B cell (primary cell): ENCODE data around the gene BUD13. TPM values are rescaled to one million over a fixed set of nuclear protein-coding genes. Genes with fewer than 3 reads are reported as not detected.
A peak's percentile ranks its signal among the peaks of the same experiment; 100 is the strongest.

Experiments
- ATAC-seq: fragments of 200-7000 bp; cut with Tn5 transposase; one replicate; pipeline ENCODE4 v1.10.0; 2021; ENCODE audit warnings: low read depth, mild to moderate bottlenecking, moderate number of reproducible peaks, moderate library complexity
- CTCF ChIA-PET: fragments of 350-600 bp; sonication (Branson Sonifier 250); formaldehyde crosslinking; loops from one replicate; lab custom pipeline; 2021; ENCODE audit warnings: antibody characterized with exemption, inconsistent platforms; lab: Charles Lee
- POLR2A ChIA-PET: fragments of 350-600 bp; sonication (Branson Sonifier 250); formaldehyde crosslinking; loops from one replicate; lab custom pipeline; 2021; ENCODE audit warnings: antibody characterized with exemption; lab: Charles Lee
- DNase-seq: peaks from one replicate; pipeline ENCODE4 v3.0.0; 2013
- H2AFZ ChIP-seq: 2 replicates; pipeline ENCODE4 v1.6.1; 2012; ENCODE audit warnings: mild to moderate bottlenecking, low read depth, low read length; ENCODE audit not compliant: insufficient read depth, poor library complexity, severe bottlenecking
- H3K27ac ChIP-seq, 2 donors: 1 replicate in 1 of 2; 2 replicates in 1 of 2; pipeline ENCODE4 v1.5.1; 2012 to 2013; ENCODE audit warnings: low read length in 2 of 2, mild to moderate bottlenecking in 2 of 2, moderate library complexity in 1 of 2
- H3K27me3 ChIP-seq, 4 experiments: fragments of 200-600 bp in 1 of 4; sonication (generic) in 1 of 4; replicated peaks in 1 of 4; 1 replicate in 2 of 4; 2 replicates in 2 of 4; pipeline versions ENCODE4 v1.6.1 to v1.7.0; 2013 to 2016; ENCODE audit warnings: low read length in 3 of 4, mild to moderate bottlenecking in 2 of 4, mixed read lengths in 1 of 4, moderate library complexity in 1 of 4; ENCODE audit not compliant: insufficient read depth in 4 of 4, control insufficient read depth in 3 of 4; ENCODE audit errors: control extremely low read depth in 1 of 4
- H3K36me3 ChIP-seq, 2 experiments: replicated peaks in 1 of 2; 1 replicate in 1 of 2; 2 replicates in 1 of 2; pipeline versions ENCODE4 v1.6.1 to v1.7.1; 2013; ENCODE audit warnings: low read length in 1 of 2; ENCODE audit not compliant: insufficient read depth in 2 of 2, control insufficient read depth in 1 of 2; ENCODE audit errors: control extremely low read depth in 1 of 2, extremely low read depth in 1 of 2
- H3K4me1 ChIP-seq, 2 donors: fragments of 200-600 bp in 1 of 2; sonication (generic) in 1 of 2; 1 replicate in 1 of 2; 2 replicates in 1 of 2; pipeline versions ENCODE4 v1.5.1 to v1.6.1; 2013 to 2017; ENCODE audit warnings: low read length in 2 of 2; ENCODE audit not compliant: control insufficient read depth in 2 of 2, insufficient read depth in 2 of 2
- H3K4me2 ChIP-seq: replicated peaks from 2 replicates; pipeline ENCODE3; 2012; ENCODE audit warnings: mild to moderate bottlenecking, low read depth, low read length; ENCODE audit not compliant: poor library complexity, severe bottlenecking
- H3K4me3 ChIP-seq, 5 experiments: fragments of 200-600 bp in 1 of 5; sonication (generic) in 1 of 5; 1 replicate in 3 of 5; 2 replicates in 2 of 5; pipeline versions ENCODE4 v1.5.1 to v1.7.0; 2011 to 2016; ENCODE audit warnings: low read length in 4 of 5, mild to moderate bottlenecking in 4 of 5, low read depth in 2 of 5, control low read depth in 1 of 5, moderate library complexity in 1 of 5; ENCODE audit not compliant: insufficient read depth in 1 of 5; ENCODE audit errors: control extremely low read depth in 1 of 5, extremely low read depth in 1 of 5
- H3K79me2 ChIP-seq: fragments of 200-600 bp; sonication (generic); one replicate; pipeline ENCODE4 v1.6.0; 2016; ENCODE audit warnings: low read length; ENCODE audit not compliant: control insufficient read depth, insufficient read depth
- H3K9ac ChIP-seq: fragments of 200-600 bp; sonication (generic); 2 replicates; pipeline ENCODE4 v1.6.1; 2017; ENCODE audit warnings: mild to moderate bottlenecking, low read length, moderate library complexity
- H3K9me3 ChIP-seq, 3 donors: one replicate each; pipeline versions ENCODE4 v1.6.1 to v1.7.1; 2013; ENCODE audit warnings: low read length in 2 of 3; ENCODE audit not compliant: control insufficient read depth in 2 of 3, insufficient read depth in 1 of 3; ENCODE audit errors: control extremely low read depth in 1 of 3
- H4K20me1 ChIP-seq: 2 replicates; pipeline ENCODE4 v1.6.0; 2012; ENCODE audit warnings: mild to moderate bottlenecking, low read length; ENCODE audit not compliant: insufficient read depth, control insufficient read depth, poor library complexity, severe bottlenecking
- H3K27ac Mint-ChIP-seq: one replicate; pipeline ENCODE4 v1.8.0; 2021; ENCODE audit warnings: mixed read lengths
- H3K27me3 Mint-ChIP-seq: one replicate; pipeline ENCODE4 v1.8.0; 2021; ENCODE audit warnings: mixed read lengths
- H3K4me1 Mint-ChIP-seq: one replicate; pipeline ENCODE4 v1.8.0; 2021; ENCODE audit warnings: mixed read lengths
- H3K4me3 Mint-ChIP-seq: one replicate; pipeline ENCODE4 v1.8.0; 2021; ENCODE audit warnings: mixed read lengths
- H3K9me3 Mint-ChIP-seq: one replicate; pipeline ENCODE4 v1.8.0; 2022; ENCODE audit warnings: mixed read lengths; ENCODE audit not compliant: insufficient read depth
- CTCF ChIP-seq: fragments of 200-600 bp; IDR thresholded peaks from one replicate; pipeline ENCODE4 v1.8.0; 2022; ENCODE audit warnings: antibody characterized with exemption, mild to moderate bottlenecking
- EZH2 ChIP-seq: IDR thresholded peaks from 2 replicates; pipeline ENCODE4 v1.6.1; 2012; ENCODE audit warnings: borderline replicate concordance, low read depth, mild to moderate bottlenecking, moderate library complexity, low read length; ENCODE audit not compliant: insufficient read depth, poor library complexity, severe bottlenecking
- WGBS: methylation state at CpG from one replicate; pipeline ENCODE4 v1.1.5; 2013; ENCODE audit warnings: missing lambda C conversion rate; ENCODE audit not compliant: insufficient coverage; 5-methylcytosine and 5-hydroxymethylcytosine counted together
- intact Hi-C: fragments of 100-400 bp; cut with micrococcal nuclease; formaldehyde crosslinking; loops from one replicate; pipeline ENCODE4 v1.10.0; 2022
- polyA plus RNA-seq: library from polyadenylated mRNA; depleted of rRNA; stranded (reverse); fragments of >200 nt; gene quantifications from 2 replicates; pipeline ENCODE4 v1.2.3, GENCODE V29; 2012
- total RNA-seq, 2 donors: library from RNA; stranded (reverse); fragments of 120-200 nt in 1 of 2; gene quantifications; 1 replicate in 1 of 2; 2 replicates in 1 of 2; pipeline versions ENCODE4 v1.2.3 to v1.2.4, GENCODE V29; 2013 to 2022

The BUD13 gene
- total and polyA plus RNA-seq, 2 donors (not counting 1 experiment from before 2014, with no cell fraction given): 14.1 to 24.2 TPM

- Histone ChIP-seq H3K36me3 (peaks cover 6 to 24% of the 10 kb centered on the region in 2 experiments), H3K79me2 (peaks cover 29% of the 10 kb centered on the region), H3K9me3 (no peaks in the 10 kb centered on the region), H3K4me3 (peak overlapping the region; percentile 71 to 99 (median 95)), H3K9ac (peak overlapping the region; percentile 99), H3K27ac (peak overlapping the region; percentile 85 to 96), H4K20me1 (peaks cover 4% of the 10 kb centered on the region), H2AFZ (peak overlapping the region; percentile 100), H3K4me1 (peaks cover 23 to 28% of the 10 kb centered on the region in 2 donors), H3K27me3 (no peaks in the 10 kb centered on the region), H3K4me2 (peak overlapping the region; percentile 90)
- intact Hi-C loops: loop anchor here (1.0 to 5.0 kb wide), 7 partner anchors 15 to 555 kb away; partner anchors contain the start of genes SIK3 and ZPR1
- Mint-ChIP-seq H3K9me3 (no peaks in the 10 kb centered on the region), H3K4me1 (peaks cover 34% of the 10 kb centered on the region), H3K4me3 (peak overlapping the region; percentile 93), H3K27ac (peak overlapping the region; percentile 93), H3K27me3 (no peaks in the 10 kb centered on the region)
- DNase-seq (peak; percentile 51), ATAC-seq (peak; percentile 55)
- no peak for TF ChIP-seq EZH2
- TF ChIP-seq CTCF: no peak
- 0% methylated on average over 10 of the region's 25 CpGs for WGBS
- ChIA-PET CTCF (interaction anchor here (1.0 to 2.6 kb wide), 4 partner anchors 14 to 454 kb away, joined by 4 to 10 read pairs (median 4); partner anchors contain the start of gene APOA5), POLR2A (interaction anchor here (1.0 to 3.5 kb wide), 5 partner anchors 14 to 405 kb away, joined by 3 to 11 read pairs (median 3); partner anchors contain the start of genes PAFAH1B2, SIDT2 and ZPR1)
These were observed 663 bp upstream of the BUD13 start for GRCh38 chr11:116773203-116774097.
